Fibroblast of lung (primary cell): ENCODE results near the gene BYSL.

Experiments used
- EZH2 ChIP-seq: IDR thresholded peaks from 2 replicates; pipeline ENCODE4 v1.5.1; 2012; ENCODE audit warnings: low read length, control low read depth, mild to moderate bottlenecking; ENCODE audit errors: missing control alignments
- TF ChIP-seq, protein P1 (sequence below), 2 donors: IDR thresholded peaks in 1 of 2; conservative IDR thresholded peaks in 1 of 2; 1 replicate in 1 of 2; 2 replicates in 1 of 2; pipeline ENCODE4 v1.5.1; 2011 to 2012; ENCODE audit warnings: low read length in 2 of 2, control low read depth in 1 of 2, inconsistent platforms in 1 of 2, low read depth in 1 of 2, mild to moderate bottlenecking in 1 of 2

DNA sequence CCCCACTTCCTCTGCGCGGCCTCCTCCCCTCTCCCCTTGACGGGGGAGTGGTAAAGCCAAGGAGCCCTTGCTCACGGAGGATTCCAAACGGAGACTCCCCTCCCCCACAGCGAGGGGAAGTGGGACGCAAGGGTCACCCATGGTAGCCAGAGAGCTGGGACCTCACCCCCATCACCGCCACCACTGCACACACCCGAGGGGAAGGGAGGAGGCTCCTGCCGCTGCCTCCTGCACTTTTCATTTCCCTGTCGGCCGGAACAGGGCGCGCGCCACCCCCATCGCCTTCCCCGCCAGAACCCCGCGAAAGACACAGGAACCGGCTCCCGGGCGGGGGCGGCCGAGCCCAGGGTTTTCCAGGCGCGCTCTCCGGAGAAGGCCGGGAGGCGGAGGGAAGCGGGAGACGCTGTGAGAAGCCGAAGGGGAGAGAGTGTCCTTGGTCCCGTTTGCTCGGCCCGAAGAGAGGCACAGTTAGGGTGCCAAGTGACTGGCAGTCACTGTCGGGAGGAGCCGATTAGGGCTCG, 19.5 kb downstream of the BYSL start:
- TF ChIP-seq, protein P1, sequence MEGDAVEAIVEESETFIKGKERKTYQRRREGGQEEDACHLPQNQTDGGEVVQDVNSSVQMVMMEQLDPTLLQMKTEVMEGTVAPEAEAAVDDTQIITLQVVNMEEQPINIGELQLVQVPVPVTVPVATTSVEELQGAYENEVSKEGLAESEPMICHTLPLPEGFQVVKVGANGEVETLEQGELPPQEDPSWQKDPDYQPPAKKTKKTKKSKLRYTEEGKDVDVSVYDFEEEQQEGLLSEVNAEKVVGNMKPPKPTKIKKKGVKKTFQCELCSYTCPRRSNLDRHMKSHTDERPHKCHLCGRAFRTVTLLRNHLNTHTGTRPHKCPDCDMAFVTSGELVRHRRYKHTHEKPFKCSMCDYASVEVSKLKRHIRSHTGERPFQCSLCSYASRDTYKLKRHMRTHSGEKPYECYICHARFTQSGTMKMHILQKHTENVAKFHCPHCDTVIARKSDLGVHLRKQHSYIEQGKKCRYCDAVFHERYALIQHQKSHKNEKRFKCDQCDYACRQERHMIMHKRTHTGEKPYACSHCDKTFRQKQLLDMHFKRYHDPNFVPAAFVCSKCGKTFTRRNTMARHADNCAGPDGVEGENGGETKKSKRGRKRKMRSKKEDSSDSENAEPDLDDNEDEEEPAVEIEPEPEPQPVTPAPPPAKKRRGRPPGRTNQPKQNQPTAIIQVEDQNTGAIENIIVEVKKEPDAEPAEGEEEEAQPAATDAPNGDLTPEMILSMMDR (conservative IDR thresholded peaks at IDR 0.05 in 1 of 2, IDR thresholded peaks at IDR 0.05 in 1 of 2; ENCODE audit: low read depth in 1 of 2, low read length in 2 of 2) = no peak
- TF ChIP-seq EZH2 = no peak
